ENCODE measurements around the gene BCAT1.
"Not testable (repeated sequence)": the region's sequence is repeated elsewhere in the genome, so short reads cannot be mapped to it uniquely, and the experiment has no call there.

BCAT1 gene

DNA sequence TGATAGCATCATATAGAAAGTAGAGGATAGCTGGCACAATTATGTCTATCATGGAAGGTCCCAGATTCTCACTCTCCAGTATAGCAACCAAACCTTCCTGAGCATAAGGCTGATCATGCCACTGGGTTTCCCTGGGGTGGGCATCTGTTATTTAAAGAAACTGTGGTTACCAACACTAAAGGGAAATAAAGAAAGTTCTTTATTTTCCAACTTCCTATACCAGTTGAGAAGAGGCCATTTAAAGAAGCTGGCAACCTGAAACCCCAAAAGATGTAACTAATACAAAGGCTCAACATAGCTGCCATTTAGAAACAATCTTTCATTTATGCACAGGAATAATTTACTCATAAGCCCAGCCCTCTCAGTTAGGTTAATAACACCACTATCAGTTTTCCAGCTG, 3.1 kb downstream of the BCAT1 start:
- TF ChIP-seq, protein P1, sequence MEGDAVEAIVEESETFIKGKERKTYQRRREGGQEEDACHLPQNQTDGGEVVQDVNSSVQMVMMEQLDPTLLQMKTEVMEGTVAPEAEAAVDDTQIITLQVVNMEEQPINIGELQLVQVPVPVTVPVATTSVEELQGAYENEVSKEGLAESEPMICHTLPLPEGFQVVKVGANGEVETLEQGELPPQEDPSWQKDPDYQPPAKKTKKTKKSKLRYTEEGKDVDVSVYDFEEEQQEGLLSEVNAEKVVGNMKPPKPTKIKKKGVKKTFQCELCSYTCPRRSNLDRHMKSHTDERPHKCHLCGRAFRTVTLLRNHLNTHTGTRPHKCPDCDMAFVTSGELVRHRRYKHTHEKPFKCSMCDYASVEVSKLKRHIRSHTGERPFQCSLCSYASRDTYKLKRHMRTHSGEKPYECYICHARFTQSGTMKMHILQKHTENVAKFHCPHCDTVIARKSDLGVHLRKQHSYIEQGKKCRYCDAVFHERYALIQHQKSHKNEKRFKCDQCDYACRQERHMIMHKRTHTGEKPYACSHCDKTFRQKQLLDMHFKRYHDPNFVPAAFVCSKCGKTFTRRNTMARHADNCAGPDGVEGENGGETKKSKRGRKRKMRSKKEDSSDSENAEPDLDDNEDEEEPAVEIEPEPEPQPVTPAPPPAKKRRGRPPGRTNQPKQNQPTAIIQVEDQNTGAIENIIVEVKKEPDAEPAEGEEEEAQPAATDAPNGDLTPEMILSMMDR (IDR thresholded peaks at IDR 0.05; ENCODE audit: extremely low read depth, missing control alignments), result no peak
- DNase-seq (ENCODE audit: low spot score), result no peak

DNA sequence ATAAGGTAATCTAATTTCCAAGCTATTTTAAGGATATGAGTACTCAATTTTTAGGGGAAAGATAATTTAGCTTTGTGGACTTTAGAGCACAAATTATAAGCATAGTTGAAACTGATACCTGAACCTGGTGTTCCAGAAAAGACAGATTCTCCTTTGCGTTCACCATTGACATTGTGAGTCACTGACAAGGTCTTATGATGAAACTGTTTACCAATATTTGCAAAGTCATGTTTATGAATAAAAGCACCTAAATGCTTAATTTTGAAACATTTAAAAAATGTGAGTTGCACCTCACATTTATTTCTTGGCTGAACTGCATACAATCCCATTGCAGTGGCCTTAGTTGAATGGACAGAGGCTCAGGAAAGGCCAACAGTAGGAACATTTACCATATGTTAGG, 3.9 kb downstream of the BCAT1 start:
- TF ChIP-seq, protein P1 (IDR thresholded peaks at IDR 0.05; ENCODE audit: extremely low read depth, missing control alignments), result no peak
- DNase-seq (ENCODE audit: low spot score), result no peak

DNA sequence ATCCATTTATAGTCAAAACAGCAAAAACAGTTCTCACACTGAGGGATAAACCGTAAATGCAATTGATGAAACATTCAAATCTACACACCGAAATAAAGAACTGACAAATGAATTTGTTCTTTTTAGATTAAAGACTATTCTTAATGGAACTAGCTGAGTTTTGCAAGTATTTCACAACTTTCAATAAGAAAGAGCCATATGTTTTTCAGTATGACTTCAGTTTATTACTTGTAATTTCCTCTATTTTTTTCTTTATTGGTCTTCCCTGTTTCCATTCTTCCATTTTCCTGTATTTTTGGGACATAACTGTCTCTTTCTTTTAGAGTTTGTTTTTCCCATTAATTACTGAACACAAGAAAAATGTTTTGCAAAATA, 4.3 kb downstream of the BCAT1 start:
- DNase-seq (ENCODE audit: low spot score), result no peak
- TF ChIP-seq, protein P1 (IDR thresholded peaks at IDR 0.05; ENCODE audit: extremely low read depth, missing control alignments), result no peak

DNA sequence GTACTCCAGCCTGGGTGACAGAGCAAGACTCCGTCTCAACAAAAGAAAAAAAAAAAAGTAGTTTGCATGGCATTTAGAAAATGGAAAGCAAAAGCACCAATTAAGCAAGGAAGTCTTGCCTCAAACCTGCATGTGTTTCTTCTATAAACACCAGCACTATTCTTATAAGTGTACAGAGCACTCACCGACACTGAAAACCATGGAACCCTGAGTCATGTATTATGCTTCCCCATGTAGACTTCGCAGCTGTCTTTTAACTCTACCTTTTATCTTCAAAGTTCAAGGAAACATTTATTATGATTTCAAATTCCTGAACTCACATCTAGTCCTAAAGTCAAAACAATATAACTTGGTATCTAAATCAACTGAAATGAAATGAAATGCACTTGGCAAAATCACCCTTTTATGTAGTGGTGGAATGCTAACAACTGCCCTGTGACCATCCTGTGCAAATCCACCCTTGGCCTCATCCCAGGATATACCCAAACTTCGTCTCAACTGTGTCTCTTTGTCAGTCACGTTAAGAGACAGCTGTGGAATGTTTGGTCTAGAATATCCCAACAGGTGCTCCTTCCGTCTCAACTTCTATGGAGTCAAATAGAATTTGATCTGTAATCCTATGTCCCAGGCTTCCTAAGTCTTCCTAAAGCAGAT, 4.8 kb downstream of the BCAT1 start:
- DNase-seq (ENCODE audit: low spot score), result no peak
- TF ChIP-seq, protein P1 (IDR thresholded peaks at IDR 0.05; ENCODE audit: extremely low read depth, missing control alignments), result no peak

DNA sequence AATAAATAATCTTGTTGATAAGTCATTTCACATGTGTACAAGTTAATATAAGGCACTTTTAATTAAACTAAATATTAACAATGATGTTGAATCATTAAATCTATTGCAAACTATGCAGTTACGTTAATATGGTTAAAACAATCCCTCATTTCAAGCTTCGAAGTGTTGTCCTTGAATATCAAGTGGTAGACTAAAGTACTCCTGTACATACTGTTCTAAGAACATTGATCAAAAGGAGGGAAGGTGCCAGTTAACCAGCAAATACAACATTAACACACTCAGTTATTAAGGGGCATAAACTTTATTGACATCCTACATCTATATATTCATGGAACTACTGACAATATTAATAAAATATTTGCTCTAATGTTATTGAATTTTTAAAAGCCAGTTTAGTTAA, 8.7 kb downstream of the BCAT1 start:
- DNase-seq (ENCODE audit: low spot score), result no peak
- TF ChIP-seq, protein P1 (IDR thresholded peaks at IDR 0.05; ENCODE audit: extremely low read depth, missing control alignments), result no peak

DNA sequence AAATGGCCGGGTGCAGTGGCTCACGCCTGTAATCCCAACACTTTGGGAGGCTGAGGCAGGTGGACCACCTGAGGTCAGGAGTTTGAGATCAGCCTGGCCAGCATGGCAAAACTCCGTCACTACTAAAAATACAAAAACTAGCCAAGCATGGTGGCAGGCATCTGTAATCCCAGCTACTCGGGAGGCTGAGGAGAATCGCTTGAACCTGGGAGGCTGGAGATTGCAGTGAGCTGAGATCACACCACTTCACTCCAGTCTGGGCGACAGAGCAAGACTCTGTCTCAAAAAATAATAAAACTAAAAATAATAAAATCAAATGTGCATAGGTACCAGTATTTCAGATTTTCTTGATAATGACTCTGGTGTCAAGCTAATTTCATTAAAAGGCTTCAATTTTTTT, 9.3 kb downstream of the BCAT1 start:
- not testable (repeated sequence) for DNase-seq (ENCODE audit: low spot score)

DNA sequence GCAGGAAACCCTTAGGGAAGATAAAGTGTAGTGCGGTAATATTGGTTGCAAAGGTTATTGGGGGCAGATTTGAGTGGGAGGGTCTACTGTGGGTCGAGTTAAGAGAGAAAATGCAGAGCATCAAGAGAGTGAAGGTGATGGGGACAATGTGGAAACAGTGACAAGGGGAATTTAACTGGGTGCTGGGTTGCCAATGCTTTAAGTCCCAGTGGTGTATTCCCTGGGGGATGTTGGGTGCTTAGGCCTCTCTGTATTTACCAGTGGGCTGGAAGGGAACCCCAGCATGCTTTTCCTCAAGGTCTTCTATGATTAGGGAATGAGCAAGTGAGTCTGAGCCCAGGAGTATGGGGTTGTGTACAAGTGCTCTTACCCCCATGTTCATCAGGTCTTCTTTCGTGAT, 10.6 kb downstream of the BCAT1 start:
- TF ChIP-seq, protein P1 (IDR thresholded peaks at IDR 0.05; ENCODE audit: extremely low read depth, missing control alignments), result no peak

DNA sequence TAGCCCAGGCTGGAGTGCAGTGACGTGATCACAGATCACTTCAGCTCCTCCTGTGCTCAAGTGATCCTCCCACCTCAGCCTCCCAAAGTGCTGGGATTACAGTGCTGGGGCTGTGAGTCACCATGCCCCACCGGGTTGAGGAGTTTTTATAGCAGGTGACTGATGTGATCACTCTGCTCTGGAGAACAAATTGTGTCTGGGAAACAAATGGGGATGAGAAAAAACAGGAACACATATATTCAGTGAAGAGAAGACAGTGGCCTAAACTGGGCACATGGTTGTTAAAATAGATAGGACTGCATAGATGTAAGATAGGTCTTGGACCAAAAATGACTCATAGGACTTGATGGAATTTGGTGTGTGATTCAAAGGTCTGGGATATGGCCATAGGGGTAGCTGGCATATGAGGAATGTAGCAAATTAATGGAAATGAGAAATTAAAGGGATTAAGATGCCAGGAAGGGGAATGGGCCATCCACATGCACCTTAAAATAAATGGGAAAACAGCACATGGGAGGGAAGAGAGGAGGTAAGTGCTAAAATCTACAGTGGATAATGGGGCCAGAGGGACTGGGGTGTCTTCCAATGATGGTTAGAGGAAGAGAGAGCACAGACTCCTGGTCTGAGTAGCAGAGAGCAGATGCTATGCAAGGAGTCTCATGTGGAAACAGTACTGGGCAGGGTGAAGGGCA, 11.2 kb downstream of the BCAT1 start:
- TF ChIP-seq, protein P1 (IDR thresholded peaks at IDR 0.05; ENCODE audit: extremely low read depth, missing control alignments), result no peak
- no peak for DNase-seq (ENCODE audit: low spot score)

More for the DNA sequence above, 10.6 kb downstream of the BCAT1 start:
- DNase-seq (ENCODE audit: low spot score), result no peak
